Neural progenitor cell (in vitro differentiated cells): ENCODE results near the gene RNF144A. TPM values are rescaled to one million over a fixed set of nuclear protein-coding genes. Genes with fewer than 3 reads are reported as not detected.

ENCODE experiments used
- DNase-seq: peaks from one replicate; pipeline ENCODE4 v3.0.0-alpha.2; 2016; ENCODE audit warnings: low spot score
- H2AFZ ChIP-seq: fragments of 200-600 bp; sonication (generic); replicated peaks from 2 replicates; pipeline ENCODE4 v1.6.1; 2016; ENCODE audit warnings: antibody characterized with exemption
- H3F3A ChIP-seq: fragments of 200-600 bp; sonication (generic); 2 replicates; pipeline ENCODE4 v1.6.1; 2016; ENCODE audit warnings: antibody characterized with exemption, low read depth
- H3K27ac ChIP-seq: fragments of 200-600 bp; sonication (generic); 2 replicates; pipeline ENCODE4 v1.5.1; 2016; ENCODE audit warnings: mild to moderate bottlenecking
- H3K27me3 ChIP-seq: fragments of 200-600 bp; sonication (generic); 2 replicates; pipeline ENCODE4 v1.6.1; 2016; ENCODE audit warnings: mild to moderate bottlenecking, moderate library complexity
- H3K36me3 ChIP-seq: fragments of 200-600 bp; sonication (generic); 2 replicates; pipeline ENCODE4 v1.5.1; 2016
- H3K4me1 ChIP-seq: fragments of 200-600 bp; sonication (generic); 2 replicates; pipeline ENCODE4 v1.6.1; 2016; ENCODE audit warnings: mixed run types
- H3K4me2 ChIP-seq: fragments of 200-600 bp; sonication (generic); 2 replicates; pipeline ENCODE4 v1.6.1; 2016
- H3K4me3 ChIP-seq: fragments of 200-600 bp; sonication (generic); 2 replicates; pipeline ENCODE4 v1.5.1; 2016
- H3K79me2 ChIP-seq: fragments of 200-600 bp; sonication (generic); 2 replicates; pipeline ENCODE4 v1.6.1; 2016; ENCODE audit warnings: low read depth
- H3K9ac ChIP-seq: fragments of 200-600 bp; sonication (generic); 2 replicates; pipeline ENCODE4 v1.6.1; 2016
- H3K9me3 ChIP-seq: fragments of 200-600 bp; sonication (generic); 2 replicates; pipeline ENCODE4 v1.5.1; 2016; ENCODE audit warnings: low read depth
- H4K20me1 ChIP-seq: fragments of 200-600 bp; sonication (generic); 2 replicates; pipeline ENCODE4 v1.6.1; 2016; ENCODE audit warnings: low read depth
- H3K27ac Mint-ChIP-seq: 3 replicates; pipeline ENCODE4 v1.8.0; 2021; ENCODE audit warnings: mixed read lengths
- H3K27me3 Mint-ChIP-seq: 2 replicates; pipeline ENCODE4 v1.8.0; 2022; ENCODE audit warnings: low read depth, mild to moderate bottlenecking, inconsistent platforms, moderate library complexity, mixed read lengths; ENCODE audit not compliant: insufficient read depth
- H3K36me3 Mint-ChIP-seq: 3 replicates; pipeline ENCODE4 v1.8.0; 2021; ENCODE audit warnings: mixed read lengths
- H3K4me1 Mint-ChIP-seq: 3 replicates; pipeline ENCODE4 v1.8.0; 2021; ENCODE audit warnings: mixed read lengths
- H3K4me3 Mint-ChIP-seq: 3 replicates; pipeline ENCODE4 v1.8.0; 2021; ENCODE audit warnings: mild to moderate bottlenecking, moderate library complexity, mixed read lengths
- H3K9me3 Mint-ChIP-seq: 3 replicates; pipeline ENCODE4 v1.8.0; 2020; ENCODE audit warnings: mixed read lengths
- CTCF ChIP-seq: fragments of 200-600 bp; sonication (generic); IDR thresholded peaks from 2 replicates; pipeline ENCODE4 v1.5.1; 2017; ENCODE audit warnings: antibody characterized with exemption, mild to moderate bottlenecking
- EZH2 ChIP-seq: fragments of 200-600 bp; sonication (generic); IDR thresholded peaks from 2 replicates; pipeline ENCODE4 v1.6.1; 2017; ENCODE audit warnings: antibody characterized with exemption, mild to moderate bottlenecking, moderate library complexity
- EZH2phosphoT487 ChIP-seq: fragments of 200-600 bp; sonication (generic); IDR thresholded peaks from 2 replicates; pipeline ENCODE4 v1.6.1; 2017; ENCODE audit warnings: antibody characterized with exemption
- total RNA-seq: library from RNA; depleted of rRNA; stranded (reverse); fragments of >200 nt; gene quantifications from 2 replicates; pipeline ENCODE4 v1.2.3, GENCODE V29; 2015; ENCODE audit warnings: low replicate concordance

RNF144A gene
- total RNA-seq, 1 donor from 2014 or later, result 32.0 TPM

- Mint-ChIP-seq H3K27ac (peak overlapping the region; percentile 30), H3K9me3 (peaks cover 5% of the 10 kb centered on the region), H3K36me3 (peaks cover 42% of the 10 kb centered on the region), H3K4me1 (peaks cover 24% of the 10 kb centered on the region), H3K27me3 (peaks cover 5% of the 10 kb centered on the region), H3K4me3 (no peak overlapping the region)
- H2AFZ ChIP-seq, result no peak overlapping the region
- no peaks in the 10 kb centered on the region for H3K9me3 ChIP-seq
- peaks cover 7% of the 10 kb centered on the region for H3F3A ChIP-seq
- no peak for TF ChIP-seq CTCF
- TF ChIP-seq EZH2, result no peak
- no peak for TF ChIP-seq EZH2phosphoT487
- no peak for DNase-seq
- H3K79me2 ChIP-seq, result no peaks in the 10 kb centered on the region
- H3K36me3 ChIP-seq, result no peaks in the 10 kb centered on the region
- H4K20me1 ChIP-seq, result no peaks in the 10 kb centered on the region
- H3K27ac ChIP-seq, result no peak overlapping the region
- no peaks in the 10 kb centered on the region for H3K27me3 ChIP-seq
- no peak overlapping the region for H3K9ac ChIP-seq
- no peak overlapping the region for H3K4me3 ChIP-seq
- H3K4me1 ChIP-seq, result peaks cover 10% of the 10 kb centered on the region
- H3K4me2 ChIP-seq, result no peak overlapping the region
Observed at GRCh38 chr2:6958616-6959235, 41.5 kb downstream of the RNF144A start.

- H3K4me1 ChIP-seq, result peaks cover 10% of the 10 kb centered on the region
- H3K4me2 ChIP-seq, result no peak overlapping the region
- no peaks in the 10 kb centered on the region for H3K36me3 ChIP-seq
- no peaks in the 10 kb centered on the region for H3K79me2 ChIP-seq
- Mint-ChIP-seq H3K4me3 (no peak overlapping the region), H3K36me3 (peaks cover 42% of the 10 kb centered on the region), H3K9me3 (peaks cover 7% of the 10 kb centered on the region), H3K27ac (no peak overlapping the region), H3K27me3 (peaks cover 5% of the 10 kb centered on the region), H3K4me1 (peaks cover 24% of the 10 kb centered on the region)
- TF ChIP-seq EZH2, result no peak
- TF ChIP-seq CTCF, result no peak
- no peak for TF ChIP-seq EZH2phosphoT487
- H3K9ac ChIP-seq, result no peak overlapping the region
- H2AFZ ChIP-seq, result no peak overlapping the region
- H3K9me3 ChIP-seq, result no peaks in the 10 kb centered on the region
- DNase-seq, result no peak
- no peak overlapping the region for H3K4me3 ChIP-seq
- H3K27ac ChIP-seq, result no peak overlapping the region
- peaks cover 7% of the 10 kb centered on the region for H3F3A ChIP-seq
- no peaks in the 10 kb centered on the region for H4K20me1 ChIP-seq
- H3K27me3 ChIP-seq, result no peaks in the 10 kb centered on the region
Observed at GRCh38 chr2:6959751-6960150, 42.5 kb downstream of the RNF144A start.

- H3K79me2 ChIP-seq, result no peaks in the 10 kb centered on the region
- H3K27me3 Mint-ChIP-seq, result peaks cover 5% of the 10 kb centered on the region
- H3K4me1 Mint-ChIP-seq, result peaks cover 17% of the 10 kb centered on the region
- peaks cover 4% of the 10 kb centered on the region for H3K4me1 ChIP-seq
- no peaks in the 10 kb centered on the region for H3K27me3 ChIP-seq
- H3K4me3 ChIP-seq, result no peak overlapping the region
- no peak for DNase-seq
- H3K9me3 Mint-ChIP-seq, result peaks cover 7% of the 10 kb centered on the region
- peaks cover 43% of the 10 kb centered on the region for H3K36me3 Mint-ChIP-seq
- no peaks in the 10 kb centered on the region for H3K9me3 ChIP-seq
- TF ChIP-seq CTCF, result no peak
- no peak for TF ChIP-seq EZH2phosphoT487
- TF ChIP-seq EZH2, result no peak
- no peaks in the 10 kb centered on the region for H3K36me3 ChIP-seq
- H3F3A ChIP-seq, result peaks cover 2% of the 10 kb centered on the region
- no peaks in the 10 kb centered on the region for H4K20me1 ChIP-seq
- H3K4me2 ChIP-seq, result no peak overlapping the region
- no peak overlapping the region for H3K4me3 Mint-ChIP-seq
- H3K27ac Mint-ChIP-seq, result no peak overlapping the region
- no peak overlapping the region for H2AFZ ChIP-seq
- no peak overlapping the region for H3K27ac ChIP-seq
- no peak overlapping the region for H3K9ac ChIP-seq
Observed at GRCh38 chr2:6960659-6961058, 43.4 kb downstream of the RNF144A start.
